NCI-H2171 (cell line): ENCODE data around the gene PAPOLG.

ENCODE experiments used
- DNase-seq: peaks from one replicate; lab custom pipeline; 2025; lab: John Stamatoyannopoulos, UW

Gene PAPOLG

GRCh38 chr2:60756097-60757087 is at the start of gene PAPOLG:
PAPOLG (plus strand) TSS chr2:60756268; CDS start chr2:60756479, 211 bp downstream.
- peak; percentile 98 for DNase-seq

GRCh38 chr2:60707750-60708371 is 48.2 kb upstream of the PAPOLG start:
- peak; percentile 21 for DNase-seq

- DNase-seq, result no peak
Observed at GRCh38 chr2:60708630-60709320, 47.3 kb upstream of the PAPOLG start.

GRCh38 chr2:60710707-60711106 is 45.4 kb upstream of the PAPOLG start:
- DNase-seq, result no peak

- DNase-seq, result no peak
Observed at GRCh38 chr2:60715561-60715960, 40.5 kb upstream of the PAPOLG start.

GRCh38 chr2:60717691-60718090 is 38.4 kb upstream of the PAPOLG start:
- no peak for DNase-seq

- DNase-seq, result no peak
Observed at GRCh38 chr2:60719331-60719730, 36.7 kb upstream of the PAPOLG start.

GRCh38 chr2:60725466-60725865 is 30.6 kb upstream of the PAPOLG start:
- no peak for DNase-seq

GRCh38 chr2:60728855-60729254 is 27.2 kb upstream of the PAPOLG start:
- no peak for DNase-seq

- no peak for DNase-seq
Observed at GRCh38 chr2:60735496-60736250, 20.4 kb upstream of the PAPOLG start.

- DNase-seq, result no peak
Observed at GRCh38 chr2:60738679-60739078, 17.4 kb upstream of the PAPOLG start.

- no peak for DNase-seq
Observed at GRCh38 chr2:60739156-60739555, 16.9 kb upstream of the PAPOLG start.

GRCh38 chr2:60741576-60741975 is 14.5 kb upstream of the PAPOLG start:
- DNase-seq, result no peak

- DNase-seq, result no peak
Observed at GRCh38 chr2:60742419-60742818, 13.6 kb upstream of the PAPOLG start.

- no peak for DNase-seq
Observed at GRCh38 chr2:60745330-60745729, 10.7 kb upstream of the PAPOLG start.

GRCh38 chr2:60745761-60746160 is 10.3 kb upstream of the PAPOLG start:
- no peak for DNase-seq

- no peak for DNase-seq
Observed at GRCh38 chr2:60746318-60746717, 9.8 kb upstream of the PAPOLG start.

GRCh38 chr2:60759654-60760053 is 3.6 kb downstream of the PAPOLG start:
- DNase-seq, result no peak

GRCh38 chr2:60764736-60765534 is 8.9 kb downstream of the PAPOLG start:
- DNase-seq, result no peak

GRCh38 chr2:60766283-60766682 is 10.2 kb downstream of the PAPOLG start:
- DNase-seq, result no peak

GRCh38 chr2:60771508-60771907 is 15.4 kb downstream of the PAPOLG start:
- DNase-seq, result no peak
